ENCODE results near the gene SPG11.

GRCh38 chr15:44647637-44648036 is 15.8 kb downstream of the SPG11 start:
- TF ChIP-seq CTCF (IDR thresholded peaks at IDR 0.05) (no peak), POLR2A (IDR thresholded peaks at IDR 0.05) (no peak), EP300 (IDR thresholded peaks at IDR 0.05) (no peak), POLR2AphosphoS5 (IDR thresholded peaks at IDR 0.05) (no peak)

Measured in suprapubic skin (tissue), 4 donors.